ENCODE data around the gene APEH.
"Not testable (repeated sequence)": the region's sequence is repeated elsewhere in the genome, so short reads cannot be mapped to it uniquely, and the experiment has no call there.

APEH gene

GRCh38 chr3:49694409-49695070 lies 20.4 kb downstream of the APEH start:
- not testable (repeated sequence) for FAIRE-seq

GRCh38 chr3:49695350-49696015 lies 21.3 kb downstream of the APEH start:
- not testable (repeated sequence) for FAIRE-seq

GRCh38 chr3:49699281-49699979 lies 25.3 kb downstream of the APEH start:
- FAIRE-seq: no peak

- FAIRE-seq: no peak
Measured at GRCh38 chr3:49700014-49700413, 25.9 kb downstream of the APEH start.

- FAIRE-seq: no peak
Measured at GRCh38 chr3:49700453-49701128, 26.4 kb downstream of the APEH start.

GRCh38 chr3:49701388-49702077 lies 27.4 kb downstream of the APEH start:
- FAIRE-seq: no peak

- FAIRE-seq: no peak
Measured at GRCh38 chr3:49702672-49703071, 28.5 kb downstream of the APEH start.

GRCh38 chr3:49703443-49703927 lies 29.3 kb downstream of the APEH start:
- FAIRE-seq: no peak

- no peak for FAIRE-seq
Measured at GRCh38 chr3:49703956-49704355, 29.8 kb downstream of the APEH start.

GRCh38 chr3:49704629-49705028 lies 30.5 kb downstream of the APEH start:
- FAIRE-seq: no peak

- FAIRE-seq: no peak
Measured at GRCh38 chr3:49705390-49705960, 31.3 kb downstream of the APEH start.

- no peak for FAIRE-seq
Measured at GRCh38 chr3:49706456-49707112, 32.4 kb downstream of the APEH start.

- no peak for FAIRE-seq
Measured at GRCh38 chr3:49707113-49707480, 32.9 kb downstream of the APEH start.

GRCh38 chr3:49709852-49710251 lies 35.7 kb downstream of the APEH start:
- FAIRE-seq: no peak

GRCh38 chr3:49711489-49711888 lies 37.3 kb downstream of the APEH start:
- FAIRE-seq: no peak

GRCh38 chr3:49712166-49712565 lies 38.0 kb downstream of the APEH start:
- no peak for FAIRE-seq

- FAIRE-seq: no peak
Measured at GRCh38 chr3:49712631-49713317, 38.6 kb downstream of the APEH start.

- FAIRE-seq: no peak
Measured at GRCh38 chr3:49713336-49714105, 39.4 kb downstream of the APEH start.

- no peak for FAIRE-seq
Measured at GRCh38 chr3:49714728-49715550, 40.8 kb downstream of the APEH start.
